NCI-H345 treated with DMSO at 0.1 percent for 48 hours (cell line): ENCODE results near the gene PEBP1.
"Not testable (repeated sequence)": the region's sequence is repeated elsewhere in the genome, so short reads cannot be mapped to it uniquely, and the experiment has no call there.

Experiments used
- DNase-seq: peaks from one replicate; lab custom pipeline; 2025; ENCODE audit not compliant: unreplicated experiment; lab: John Stamatoyannopoulos, UW

PEBP1 gene

DNA sequence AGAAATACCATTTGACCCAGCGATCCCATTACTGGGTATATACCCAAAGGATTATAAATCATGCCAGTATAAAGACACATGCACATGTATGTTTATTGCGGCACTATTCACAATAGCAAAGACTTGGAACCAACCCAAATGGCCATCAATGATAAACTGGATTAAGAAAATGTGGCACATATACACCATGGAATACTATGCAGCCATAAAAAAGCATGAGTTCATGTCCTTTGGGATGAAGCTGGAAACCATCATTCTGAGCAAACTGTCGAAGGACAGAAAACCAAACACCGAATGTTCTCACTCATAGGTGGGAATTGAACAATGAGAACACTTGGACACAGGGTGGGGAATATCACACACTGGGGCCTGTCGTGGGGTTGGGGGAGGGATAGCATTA lies 6.5 kb upstream of the PEBP1 start:
- DNase-seq = not testable (repeated sequence)

DNA sequence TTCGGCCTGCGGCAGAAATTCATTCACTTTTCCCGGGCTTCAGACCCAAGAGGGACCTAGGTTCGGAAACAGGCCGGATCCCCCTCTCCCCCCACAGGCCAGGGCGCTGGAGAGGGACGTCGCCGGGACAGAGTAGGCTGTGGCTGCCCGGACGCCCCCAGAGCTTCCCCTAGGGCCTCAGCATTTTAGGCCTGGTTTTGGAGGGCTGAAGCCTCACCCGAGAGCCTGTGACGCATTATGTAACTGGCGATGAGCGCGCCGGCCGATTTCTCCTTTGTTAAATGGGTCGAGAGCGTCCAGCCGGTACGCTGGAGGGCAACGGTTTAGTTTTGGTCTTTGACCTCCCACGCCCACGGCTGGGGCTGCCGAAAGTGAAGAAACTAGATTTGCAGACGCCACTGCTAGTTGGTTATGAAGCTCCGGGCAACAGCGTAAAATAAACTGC lies 657 bp downstream of the PEBP1 start:
- no peak for DNase-seq

DNA sequence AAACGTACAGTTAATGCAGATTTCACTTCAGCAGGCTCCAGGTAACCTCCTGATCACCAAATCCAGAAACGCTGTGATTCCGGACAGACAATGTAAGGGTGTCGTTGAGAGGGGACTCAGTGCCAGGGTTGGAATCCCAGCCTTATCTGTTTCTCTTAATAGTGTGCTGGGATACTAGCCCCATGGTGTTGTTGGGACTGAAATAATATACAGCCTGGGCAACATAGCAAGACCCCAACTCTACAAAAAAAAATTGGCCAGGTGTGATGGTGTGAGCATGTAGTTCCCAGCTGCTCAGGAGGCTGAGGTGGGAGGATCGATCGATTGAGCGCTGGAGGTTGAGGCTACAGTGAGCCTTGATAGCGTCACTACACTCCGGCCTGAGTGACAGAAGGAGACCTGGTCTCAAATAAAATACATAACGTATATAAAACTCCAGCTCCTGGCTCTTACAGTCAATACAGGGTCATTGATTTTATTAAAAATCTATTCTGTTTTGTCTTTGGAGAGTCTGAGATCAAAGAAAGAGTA lies 1.3 kb downstream of the PEBP1 start:
- DNase-seq = no peak

DNA sequence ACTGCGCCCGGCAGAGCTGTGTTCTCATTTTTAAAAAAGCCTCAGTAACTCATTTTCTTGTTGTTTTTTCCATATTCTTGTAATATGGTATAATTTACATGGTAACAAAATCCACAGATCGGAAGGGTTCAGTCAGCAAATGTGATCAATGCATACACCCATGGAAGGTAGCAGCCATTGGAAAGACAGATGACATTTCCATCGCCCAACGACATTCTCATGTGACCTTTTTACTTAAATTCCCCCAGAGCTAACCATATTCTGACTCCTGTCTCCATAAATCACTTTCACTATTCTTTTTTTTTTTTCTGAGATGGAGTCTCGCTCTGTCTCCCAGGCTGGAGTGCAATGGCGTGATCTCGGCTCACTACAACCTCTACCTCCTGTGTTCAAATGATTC lies 4.9 kb downstream of the PEBP1 start:
- DNase-seq = no peak

DNA sequence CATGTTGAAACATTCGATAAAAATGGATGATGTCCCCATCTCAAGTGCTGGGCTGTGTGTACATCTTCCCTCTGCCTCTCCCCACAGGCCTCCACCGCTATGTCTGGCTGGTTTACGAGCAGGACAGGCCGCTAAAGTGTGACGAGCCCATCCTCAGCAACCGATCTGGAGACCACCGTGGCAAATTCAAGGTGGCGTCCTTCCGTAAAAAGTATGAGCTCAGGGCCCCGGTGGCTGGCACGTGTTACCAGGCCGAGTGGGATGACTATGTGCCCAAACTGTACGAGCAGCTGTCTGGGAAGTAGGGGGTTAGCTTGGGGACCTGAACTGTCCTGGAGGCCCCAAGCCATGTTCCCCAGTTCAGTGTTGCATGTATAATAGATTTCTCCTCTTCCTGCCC lies 8.6 kb downstream of the PEBP1 start:
- DNase-seq = no peak

DNA sequence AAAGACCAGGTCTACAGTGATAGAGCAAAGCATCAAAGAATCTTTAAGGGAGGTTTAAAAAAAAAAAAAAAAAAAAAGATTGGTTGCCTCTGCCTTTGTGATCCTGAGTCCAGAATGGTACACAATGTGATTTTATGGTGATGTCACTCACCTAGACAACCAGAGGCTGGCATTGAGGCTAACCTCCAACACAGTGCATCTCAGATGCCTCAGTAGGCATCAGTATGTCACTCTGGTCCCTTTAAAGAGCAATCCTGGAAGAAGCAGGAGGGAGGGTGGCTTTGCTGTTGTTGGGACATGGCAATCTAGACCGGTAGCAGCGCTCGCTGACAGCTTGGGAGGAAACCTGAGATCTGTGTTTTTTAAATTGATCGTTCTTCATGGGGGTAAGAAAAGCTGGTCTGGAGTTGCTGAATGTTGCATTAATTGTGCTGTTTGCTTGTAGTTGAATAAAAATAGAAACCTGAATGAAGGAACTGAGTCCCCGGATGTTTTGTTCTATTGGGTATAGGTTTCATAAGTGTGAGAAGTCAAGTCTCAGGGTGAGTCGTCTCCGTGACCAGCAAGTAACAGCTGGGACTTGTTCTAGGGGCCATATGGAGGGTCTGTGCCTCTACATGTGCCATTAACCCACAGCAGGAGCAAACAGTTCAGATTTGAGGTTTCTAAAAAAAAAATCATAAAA lies 9.3 kb downstream of the PEBP1 start:
- no peak for DNase-seq

DNA sequence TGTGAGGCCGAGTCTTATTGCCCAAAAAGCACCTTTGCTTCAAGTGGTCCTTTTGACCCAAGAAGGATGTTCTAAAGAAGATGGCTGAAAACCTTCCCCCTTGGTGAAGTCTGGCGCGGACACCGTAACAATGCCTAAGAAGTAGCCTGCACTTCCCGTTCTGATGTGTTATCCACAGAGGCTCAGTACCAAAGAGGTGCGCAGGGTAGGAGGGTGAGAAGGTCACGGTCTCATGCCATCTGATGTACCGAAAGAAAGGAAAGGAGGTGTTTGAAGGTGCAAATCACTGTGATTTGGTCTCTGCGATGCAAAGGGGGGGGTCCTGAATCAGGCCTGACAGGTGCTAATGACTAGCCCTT lies 9.9 kb downstream of the PEBP1 start:
- no peak for DNase-seq

DNA sequence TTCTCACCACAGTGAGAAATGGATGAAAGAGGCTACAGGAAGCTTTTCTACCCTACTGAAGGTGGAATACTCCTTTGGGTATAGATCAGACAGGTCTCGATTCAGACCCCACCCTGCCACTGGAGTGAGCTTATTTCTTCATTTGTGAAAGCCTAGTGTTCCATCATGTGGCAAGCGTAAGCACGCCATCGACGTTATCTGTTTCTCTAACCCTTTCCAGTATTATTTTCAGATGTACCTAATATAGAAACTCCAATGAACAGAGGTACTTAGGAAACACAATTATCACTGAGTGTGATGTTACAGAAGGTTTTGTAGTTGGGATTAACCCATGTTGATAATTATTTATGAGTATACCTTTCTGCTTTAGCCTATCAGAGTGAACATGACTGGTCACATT lies 12.4 kb downstream of the PEBP1 start:
- no peak for DNase-seq

DNA sequence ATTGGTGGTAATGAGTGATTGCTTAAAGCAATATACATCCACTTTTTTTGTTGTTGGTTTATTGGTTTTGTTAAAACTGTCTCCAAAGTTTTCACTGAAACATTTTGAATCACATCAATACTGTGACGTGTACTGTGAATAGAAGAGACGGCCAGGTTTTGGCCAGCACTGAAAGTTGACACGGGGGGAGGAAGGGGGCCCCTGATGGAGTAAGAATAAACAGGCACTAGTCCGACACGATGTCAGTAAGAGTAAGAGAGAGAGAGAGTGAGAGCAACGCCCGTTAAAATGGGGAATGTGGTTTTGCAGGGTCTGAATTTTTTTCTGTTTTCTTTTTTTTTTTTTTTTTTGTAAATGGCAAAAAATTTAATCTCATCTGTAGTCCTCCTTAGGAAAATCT lies 14.7 kb downstream of the PEBP1 start:
- no peak for DNase-seq

DNA sequence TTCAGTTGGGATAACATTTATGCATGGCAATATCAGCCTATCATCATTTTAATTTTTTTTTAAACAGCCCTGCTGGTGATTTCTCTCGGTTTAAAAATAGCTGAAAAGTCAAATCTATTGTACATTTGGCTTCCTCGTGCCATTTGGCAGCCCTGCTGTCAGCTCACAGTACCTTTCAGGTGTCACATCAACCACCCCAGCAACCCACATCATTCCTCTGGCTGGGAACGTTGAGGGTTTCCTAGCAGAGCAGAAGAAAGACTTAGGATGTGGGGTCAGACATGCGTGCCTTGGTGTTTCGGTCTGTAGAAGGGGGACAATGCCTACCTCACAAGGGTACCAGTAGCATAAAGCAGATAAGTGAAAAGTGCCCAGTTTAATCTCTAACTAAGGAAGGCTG lies 15.8 kb downstream of the PEBP1 start:
- no peak for DNase-seq

DNA sequence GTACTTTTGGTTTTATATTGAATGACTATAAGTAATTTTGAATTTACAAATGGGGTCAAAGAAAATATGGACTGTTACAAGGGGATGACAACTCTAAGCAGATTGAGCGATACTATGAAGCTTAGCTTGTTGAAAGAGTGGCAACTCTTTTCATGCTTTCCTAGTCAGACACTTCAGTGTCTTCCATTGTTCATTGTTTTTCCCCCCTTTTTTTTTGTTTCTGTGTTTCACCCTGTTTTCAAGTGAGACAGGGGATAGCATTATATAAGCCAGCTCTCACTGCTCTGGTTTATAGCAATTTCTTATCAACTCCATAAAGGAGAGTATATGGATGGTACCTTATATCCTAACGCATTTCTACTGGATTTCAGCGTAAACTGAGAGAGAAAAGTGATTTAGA lies 24.6 kb downstream of the PEBP1 start:
- no peak for DNase-seq

DNA sequence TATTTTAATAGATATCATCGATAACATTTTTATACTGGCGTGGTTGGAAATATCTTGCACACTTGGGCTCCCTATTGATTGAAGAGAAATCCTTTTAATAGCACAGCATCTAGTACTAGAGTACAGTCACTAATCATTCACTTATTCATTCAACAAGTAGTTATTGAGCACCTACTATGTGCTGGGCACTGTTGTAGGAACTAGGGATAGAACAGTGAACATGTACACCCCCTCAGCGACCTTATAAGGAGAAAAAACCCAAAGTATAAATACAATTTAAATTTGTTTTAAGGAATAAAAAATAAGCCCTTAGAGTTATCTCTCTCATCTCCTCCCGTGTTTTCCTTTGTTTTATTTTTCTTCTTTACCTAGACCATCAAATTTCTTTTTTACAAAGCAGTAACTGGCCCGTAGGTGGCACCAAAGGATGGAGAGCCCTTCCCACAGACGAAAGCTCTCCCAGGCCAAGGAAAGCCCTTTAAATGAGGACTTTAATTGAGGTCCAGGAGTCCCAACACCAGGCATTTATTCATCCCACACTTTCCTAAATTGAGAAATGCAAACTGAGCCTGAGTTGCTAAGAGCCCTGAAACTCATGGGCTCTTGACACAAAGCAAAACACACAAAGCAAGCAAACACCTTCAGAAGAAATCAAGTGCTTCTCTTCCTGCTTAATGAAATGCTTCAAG lies 29.0 kb downstream of the PEBP1 start:
- DNase-seq = no peak

DNA sequence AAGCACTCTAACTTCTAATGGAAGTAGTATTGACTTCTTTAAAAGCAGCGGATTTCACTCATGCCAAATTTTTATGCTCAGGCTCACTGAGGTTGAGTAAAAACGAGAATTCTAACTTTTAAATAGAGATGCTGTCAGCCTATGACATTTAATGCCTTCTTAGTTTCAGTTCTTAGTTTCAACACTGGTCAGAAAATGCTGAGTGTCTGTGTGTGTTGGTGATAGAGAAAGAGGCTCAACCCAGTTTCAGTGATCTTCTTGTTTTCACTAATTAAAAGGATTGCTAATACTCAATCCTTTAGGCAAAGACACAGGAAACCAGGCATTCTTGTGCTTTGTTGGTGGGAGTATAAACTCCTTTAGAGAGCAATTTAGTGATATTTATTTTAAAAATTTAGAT lies 31.0 kb downstream of the PEBP1 start:
- no peak for DNase-seq

DNA sequence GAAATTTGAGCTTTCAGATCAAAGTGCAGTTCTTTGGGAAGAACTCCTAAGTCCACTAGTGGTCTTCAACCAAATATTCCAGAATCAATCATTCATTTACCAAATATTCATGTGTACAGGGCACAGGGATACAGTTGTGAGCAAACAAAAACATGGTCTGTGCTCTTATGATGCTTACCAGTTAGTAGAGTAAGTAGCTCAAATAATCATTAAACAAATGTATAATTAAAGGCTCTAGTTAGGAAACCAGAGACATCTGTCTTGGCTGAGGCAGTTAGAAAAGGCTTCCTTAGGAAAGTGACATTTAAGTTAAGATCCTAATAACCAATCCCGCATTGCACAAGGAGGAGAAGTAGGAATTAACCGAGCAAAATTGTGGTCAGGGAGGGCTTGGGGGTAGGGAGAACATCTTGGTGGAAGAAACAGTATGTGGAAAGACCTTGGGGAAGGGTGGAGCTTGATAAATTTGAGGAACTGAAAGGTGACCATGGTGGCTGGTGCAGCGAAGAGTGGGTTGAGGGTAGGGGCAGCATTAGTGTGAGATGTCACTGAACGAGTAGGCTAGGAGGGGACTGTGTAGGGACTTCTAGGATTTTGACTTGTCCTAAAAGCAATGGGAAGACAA lies 40.0 kb downstream of the PEBP1 start:
- no peak for DNase-seq

DNA sequence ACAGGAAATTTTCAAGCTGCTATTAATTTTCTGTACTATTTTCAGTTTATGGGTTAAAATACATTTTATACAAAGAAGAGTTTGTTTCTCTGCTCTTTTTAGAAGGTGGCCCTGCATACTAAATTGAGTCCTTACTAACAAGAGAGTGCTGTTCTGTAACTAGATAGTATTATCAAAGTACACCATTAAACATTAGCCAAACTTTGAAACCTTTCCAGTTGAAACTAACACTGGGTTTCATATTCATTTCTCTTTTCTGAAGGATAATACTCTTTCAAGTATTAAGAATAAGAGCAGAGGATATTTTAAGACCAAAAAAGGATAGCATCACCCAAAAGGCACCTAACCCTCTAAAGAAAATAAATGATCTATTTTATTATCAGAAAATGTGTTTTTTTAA lies 47.2 kb downstream of the PEBP1 start:
- DNase-seq = no peak

DNA sequence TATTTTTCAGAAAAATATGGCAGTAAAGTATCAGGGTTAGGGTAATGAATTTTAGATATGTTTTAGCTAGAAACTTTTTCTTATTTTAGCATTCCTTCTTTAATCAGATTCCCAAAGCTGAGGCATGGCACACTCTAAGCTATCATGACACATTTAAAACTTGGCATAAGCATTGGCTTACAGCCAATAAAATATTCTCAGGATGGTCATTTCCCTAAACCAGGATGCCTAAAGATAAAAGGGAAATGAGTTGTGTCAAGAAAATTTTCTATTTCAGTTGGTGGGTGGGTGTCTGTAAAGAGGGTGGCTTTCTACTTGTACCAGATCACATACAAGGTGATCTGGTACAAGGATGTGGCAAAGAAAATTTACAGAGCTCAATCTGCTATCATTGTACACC lies 47.8 kb downstream of the PEBP1 start:
- DNase-seq = no peak

DNA sequence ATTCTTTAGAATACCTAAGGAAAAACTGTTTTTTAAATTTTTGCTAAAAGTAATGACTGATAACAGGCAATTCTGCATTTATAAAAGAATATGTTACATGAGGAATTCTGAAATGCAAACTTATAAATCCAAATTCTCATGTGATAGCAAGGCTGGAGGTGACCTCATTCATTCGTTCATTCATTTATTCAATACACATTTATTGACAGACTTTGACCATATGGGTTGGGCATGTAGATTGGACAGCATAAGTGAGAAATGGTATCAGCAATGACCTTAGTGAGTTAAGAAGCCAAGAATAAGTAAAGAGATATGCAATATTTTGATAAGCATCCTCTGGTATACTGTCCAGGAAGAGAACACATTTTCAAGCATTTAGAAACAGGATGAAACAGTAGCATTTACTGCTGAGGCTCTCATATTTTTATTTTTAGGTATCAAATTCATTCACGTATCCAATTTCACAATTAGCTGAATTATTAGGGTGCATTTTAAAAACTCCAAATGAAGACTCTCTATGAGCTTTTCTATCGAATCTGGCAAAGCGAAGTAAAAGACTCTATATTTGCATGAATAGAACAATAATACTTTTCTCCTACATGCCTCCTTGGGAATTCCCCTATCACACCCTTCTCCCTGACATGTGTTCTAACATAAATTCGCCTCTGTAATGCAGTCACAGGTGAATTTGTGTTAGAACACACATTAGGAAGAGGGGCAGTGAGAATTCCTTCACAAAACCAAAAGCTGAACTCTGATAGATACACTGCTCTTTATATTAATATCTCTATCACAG lies 49.9 kb downstream of the PEBP1 start:
- DNase-seq = no peak

DNA sequence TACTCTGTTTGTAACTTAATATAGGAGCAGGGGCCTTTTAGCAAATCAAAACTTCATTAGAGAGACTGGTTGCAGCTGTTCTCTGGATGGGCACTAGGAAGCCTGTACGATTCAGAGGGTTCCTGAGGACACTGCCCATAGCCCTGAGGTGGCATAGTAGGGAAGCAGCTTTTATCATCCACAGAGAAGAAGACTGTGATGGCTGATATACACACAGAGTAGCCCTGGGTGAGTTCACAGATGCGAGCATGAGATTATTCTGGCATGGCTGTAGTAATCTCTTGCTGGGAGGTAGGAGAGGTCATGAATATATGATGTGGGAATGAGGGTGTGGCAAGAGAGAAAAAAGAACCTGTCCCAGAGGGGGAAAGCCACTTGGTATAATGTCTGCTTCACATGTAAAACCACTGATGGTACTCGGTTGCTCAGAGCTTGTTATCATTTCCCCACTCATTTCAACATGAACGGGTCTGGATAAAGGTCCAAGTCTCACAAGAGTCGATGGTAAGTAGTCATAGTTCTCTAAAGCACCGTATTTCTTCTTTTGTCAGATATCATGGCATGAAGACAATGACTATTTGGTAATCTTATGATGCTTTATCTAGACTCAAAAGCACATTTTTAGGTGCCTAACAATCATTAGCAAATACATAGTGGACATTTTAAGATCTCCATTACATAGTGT lies 52.0 kb downstream of the PEBP1 start:
- DNase-seq = no peak

DNA sequence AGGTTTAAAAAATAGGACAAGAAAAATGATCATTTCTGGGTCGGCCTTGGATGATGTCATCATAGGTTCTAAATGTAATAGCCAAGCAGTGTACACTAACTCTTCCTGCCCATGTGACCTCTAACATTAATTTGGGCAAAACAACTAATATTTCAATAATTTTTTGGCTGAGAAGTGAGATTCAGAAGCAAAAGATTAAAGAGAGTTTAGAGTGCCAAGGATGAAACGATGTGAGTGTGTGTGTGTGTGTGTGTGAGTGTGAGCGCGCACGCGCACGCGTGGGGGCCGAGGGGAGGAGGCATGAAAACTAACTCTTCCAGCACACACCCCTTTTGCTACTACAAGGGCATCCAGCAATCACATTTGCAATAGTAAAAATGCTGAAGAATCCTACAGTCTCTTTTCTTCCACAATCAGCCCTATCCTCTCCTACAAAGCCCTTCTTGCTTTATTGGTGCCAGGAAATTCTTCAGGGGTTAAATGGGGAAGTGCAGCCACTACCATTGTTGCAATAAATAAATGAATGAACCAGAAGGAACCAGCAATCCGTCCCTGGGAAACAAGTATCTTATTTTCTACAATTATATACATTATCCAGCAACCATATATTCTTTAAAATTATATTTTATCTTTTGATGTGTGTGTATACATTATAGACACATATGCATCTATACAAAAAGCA lies 52.9 kb downstream of the PEBP1 start:
- no peak for DNase-seq

DNA sequence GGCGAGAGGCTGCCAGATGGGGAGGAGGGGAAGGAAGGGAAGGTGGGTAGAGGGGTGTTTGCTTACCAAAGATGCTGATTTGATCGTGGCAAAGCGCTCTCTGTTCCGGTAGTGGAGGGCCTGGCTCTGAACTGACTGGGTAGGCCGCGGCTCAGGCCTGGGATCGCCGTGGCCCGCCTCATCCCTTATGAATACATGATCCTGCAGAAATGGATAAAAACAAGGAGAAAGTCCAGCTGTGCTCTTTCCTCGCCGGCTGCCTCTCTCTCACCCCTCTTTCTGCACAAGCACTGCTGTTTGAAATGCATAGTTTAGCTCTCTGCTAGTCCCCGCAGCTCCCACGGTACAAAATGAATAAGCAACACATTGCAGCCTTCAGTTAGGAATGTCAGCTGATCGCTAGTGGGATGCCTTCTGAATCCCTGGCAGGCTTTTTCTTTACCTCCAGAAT lies 53.8 kb downstream of the PEBP1 start:
- no peak for DNase-seq
